Liver (tissue), 9 donors: ENCODE measurements around the gene GPR171. TPM values are rescaled to one million over a fixed set of nuclear protein-coding genes. Genes with fewer than 3 reads are reported as not detected.

Experiments
- DNase-seq: peaks from one replicate; pipeline ENCODE4 v3.0.0-alpha.2; 2017; ENCODE audit warnings: low spot score
- H3K27ac ChIP-seq, 2 donors: one replicate each; pipeline ENCODE4 v1.7.0; 2013; ENCODE audit warnings: inconsistent platforms in 2 of 2, low read length in 2 of 2, control low read depth in 1 of 2, low read depth in 1 of 2, mild to moderate bottlenecking in 1 of 2
- H3K27me3 ChIP-seq, 4 donors: one replicate each; pipeline versions ENCODE4 v1.6.1 to v1.7.0; 2013; ENCODE audit warnings: low read length in 3 of 4, inconsistent platforms in 1 of 4, mild to moderate bottlenecking in 1 of 4, moderate library complexity in 1 of 4; ENCODE audit not compliant: control insufficient read depth in 4 of 4, insufficient read depth in 4 of 4
- H3K36me3 ChIP-seq, 4 donors: one replicate each; pipeline versions ENCODE4 v1.6.1 to v1.7.0; 2013; ENCODE audit warnings: low read length in 3 of 4, mild to moderate bottlenecking in 3 of 4, low read depth in 1 of 4, moderate library complexity in 1 of 4; ENCODE audit not compliant: control insufficient read depth in 4 of 4, insufficient read depth in 3 of 4
- H3K4me1 ChIP-seq, 4 donors: one replicate each; pipeline versions ENCODE4 v1.6.1 to v1.7.0; 2013; ENCODE audit warnings: low read length in 3 of 4, mild to moderate bottlenecking in 3 of 4, moderate library complexity in 1 of 4; ENCODE audit not compliant: control insufficient read depth in 4 of 4, insufficient read depth in 4 of 4
- H3K4me3 ChIP-seq, 3 donors: one replicate each; pipeline versions ENCODE4 v1.6.1 to v1.7.0; 2013; ENCODE audit warnings: low read length in 3 of 3, control low read depth in 1 of 3, low read depth in 1 of 3, mild to moderate bottlenecking in 1 of 3
- H3K9ac ChIP-seq, 2 donors: one replicate each; pipeline ENCODE4 v1.7.0; 2013; ENCODE audit warnings: low read length in 2 of 2, mild to moderate bottlenecking in 2 of 2, moderate library complexity in 2 of 2, control low read depth in 1 of 2, low read depth in 1 of 2
- H3K9me3 ChIP-seq, 4 donors: one replicate each; pipeline versions ENCODE4 v1.6.1 to v1.7.0; 2013; ENCODE audit warnings: low read length in 3 of 4; ENCODE audit not compliant: control insufficient read depth in 4 of 4
- EGR1 ChIP-seq, 2 donors: IDR thresholded peaks; 2 replicates each; pipeline ENCODE4 v1.6.1; 2016 to 2018; ENCODE audit warnings: antibody characterized with exemption in 2 of 2, low read depth in 2 of 2
- FOXA1 ChIP-seq: IDR thresholded peaks from 2 replicates; pipeline ENCODE4 v1.6.1; 2016; ENCODE audit warnings: antibody characterized with exemption
- FOXA2 ChIP-seq: IDR thresholded peaks from 2 replicates; pipeline ENCODE4 v1.6.1; 2016; ENCODE audit warnings: antibody characterized with exemption
- GABPA ChIP-seq, 2 donors: IDR thresholded peaks in 1 of 2; conservative IDR thresholded peaks in 1 of 2; 2 replicates each; pipeline ENCODE4 v1.6.1; 2016; ENCODE audit warnings: antibody characterized with exemption in 2 of 2, mild to moderate bottlenecking in 1 of 2, moderate library complexity in 1 of 2
- HNF4A ChIP-seq, 2 donors: conservative IDR thresholded peaks; 2 replicates each; pipeline ENCODE4 v1.6.1; 2016; ENCODE audit warnings: antibody characterized with exemption in 2 of 2, mild to moderate bottlenecking in 2 of 2
- HNF4G ChIP-seq: IDR thresholded peaks from 2 replicates; pipeline ENCODE4 v1.6.1; 2016; ENCODE audit warnings: antibody characterized with exemption
- JUND ChIP-seq, 2 donors: IDR thresholded peaks; 2 replicates each; pipeline ENCODE4 v1.6.1; 2016; ENCODE audit warnings: antibody characterized with exemption in 2 of 2
- NR2F2 ChIP-seq: IDR thresholded peaks from 2 replicates; pipeline ENCODE4 v1.6.1; 2016; ENCODE audit warnings: antibody characterized with exemption
- RAD21 ChIP-seq, 2 donors: IDR thresholded peaks; 2 replicates each; pipeline ENCODE4 v1.6.1; 2016; ENCODE audit warnings: antibody characterized with exemption in 2 of 2, mild to moderate bottlenecking in 2 of 2
- RXRA ChIP-seq, 2 donors: IDR thresholded peaks; 2 replicates each; pipeline ENCODE4 v1.6.1; 2017 to 2018; ENCODE audit warnings: antibody characterized with exemption in 2 of 2, mild to moderate bottlenecking in 1 of 2
- SP1 ChIP-seq: IDR thresholded peaks from 2 replicates; pipeline ENCODE4 v1.6.1; 2018; ENCODE audit warnings: antibody characterized with exemption, mild to moderate bottlenecking
- TAF1 ChIP-seq: conservative IDR thresholded peaks from 2 replicates; pipeline ENCODE4 v1.6.1; 2016; ENCODE audit warnings: antibody characterized with exemption, mild to moderate bottlenecking
- YY1 ChIP-seq: IDR thresholded peaks from 2 replicates; pipeline ENCODE4 v1.6.1; 2016; ENCODE audit warnings: antibody characterized with exemption, mild to moderate bottlenecking
- WGBS: extraction: QIAGEN DNeasy Blood & Tissue Kit; methylation state at CpG from one replicate; pipeline ENCODE4 v1.1.7; 2013; 5-methylcytosine and 5-hydroxymethylcytosine counted together
- polyA plus RNA-seq, 2 donors: library from polyadenylated mRNA; stranded (reverse) in 1 of 2; unstranded in 1 of 2; fragments of 200-250 nt in 1 of 2; fragments of >200 nt in 1 of 2; fragmentation: Nextera tagmentation in 1 of 2; extraction: Ambion mirVana in 1 of 2; gene quantifications; one replicate each; pipeline versions ENCODE4 v1.2.1 to v1.2.3, GENCODE V29; 2013 to 2015
- total RNA-seq, 2 donors: library from RNA; depleted of rRNA; stranded (reverse); fragments of >200 nt; gene quantifications; one replicate each; pipeline ENCODE4 v1.2.3, GENCODE V29; 2014
- TF ChIP-seq, protein P1 (sequence below): IDR thresholded peaks from 2 replicates; pipeline ENCODE4 v1.6.1; 2016; ENCODE audit warnings: antibody characterized with exemption
- TF ChIP-seq, protein P2 (sequence below): IDR thresholded peaks from 2 replicates; pipeline ENCODE4 v1.6.1; 2016; ENCODE audit warnings: antibody characterized with exemption, mild to moderate bottlenecking
- TF ChIP-seq, protein P3 (sequence below): fragments of 150-350 bp; IDR thresholded peaks from 2 replicates; pipeline ENCODE4 v1.5.1; 2017; ENCODE audit warnings: improper control_type of control experiment, low read depth, low read length; ENCODE audit not compliant: missing input control
- TF ChIP-seq, protein P4 (sequence below): IDR thresholded peaks from 2 replicates; pipeline ENCODE4 v1.6.1; 2016; ENCODE audit warnings: antibody characterized with exemption
- TF ChIP-seq, protein P5 (sequence below): IDR thresholded peaks from 2 replicates; pipeline ENCODE4 v1.6.1; 2016; ENCODE audit warnings: antibody characterized with exemption
- donor health status: healthy.
- donor health status: healthy.
- donor health status: healthy.
- donor health status: healthy.
- donor health status: healthy.

The GPR171 gene
- total and polyA plus RNA-seq, 4 donors, result 0.19 to 0.56 (median 0.28) TPM

DNA sequence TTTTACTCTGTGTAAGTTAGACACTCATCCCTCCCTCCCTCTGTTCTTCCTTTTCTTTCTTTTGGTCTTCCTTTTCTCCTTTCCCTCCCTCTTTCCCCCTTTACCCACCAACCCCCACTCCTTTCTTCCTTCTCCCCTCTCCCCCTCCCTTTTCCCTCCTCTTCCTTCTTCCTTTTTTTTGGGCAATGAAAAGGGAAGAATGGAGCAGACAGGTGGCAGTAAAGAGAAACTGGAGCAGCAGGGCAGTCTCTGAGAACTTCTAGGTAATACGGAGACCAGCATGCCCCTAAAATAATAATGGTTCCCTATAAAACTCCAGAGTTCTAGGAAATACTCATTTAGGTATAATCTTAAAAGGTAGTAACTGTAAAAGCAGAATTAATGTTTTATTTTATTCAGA, 11.4 kb upstream of the GPR171 start:
- no peaks in the 10 kb centered on the region for H3K36me3 ChIP-seq
- 84% methylated on average over 1 of the region's 1 CpG for WGBS
- no peak overlapping the region for H3K4me3 ChIP-seq
- no peaks in the 10 kb centered on the region for H3K9me3 ChIP-seq
- DNase-seq, result no peak
- H3K27ac ChIP-seq, result no peak overlapping the region
- TF ChIP-seq, protein P1, sequence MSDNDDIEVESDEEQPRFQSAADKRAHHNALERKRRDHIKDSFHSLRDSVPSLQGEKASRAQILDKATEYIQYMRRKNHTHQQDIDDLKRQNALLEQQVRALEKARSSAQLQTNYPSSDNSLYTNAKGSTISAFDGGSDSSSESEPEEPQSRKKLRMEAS, result no peak
- TF ChIP-seq RAD21 (IDR thresholded peaks at IDR 0.05), result peak in 1 of 2 donors; percentile 18
- no peaks in the 10 kb centered on the region for H3K27me3 ChIP-seq
- H3K4me1 ChIP-seq, result peaks cover 4 to 24% (median 11%) of the 10 kb centered on the region in 4 donors
- no peak overlapping the region for H3K9ac ChIP-seq

DNA sequence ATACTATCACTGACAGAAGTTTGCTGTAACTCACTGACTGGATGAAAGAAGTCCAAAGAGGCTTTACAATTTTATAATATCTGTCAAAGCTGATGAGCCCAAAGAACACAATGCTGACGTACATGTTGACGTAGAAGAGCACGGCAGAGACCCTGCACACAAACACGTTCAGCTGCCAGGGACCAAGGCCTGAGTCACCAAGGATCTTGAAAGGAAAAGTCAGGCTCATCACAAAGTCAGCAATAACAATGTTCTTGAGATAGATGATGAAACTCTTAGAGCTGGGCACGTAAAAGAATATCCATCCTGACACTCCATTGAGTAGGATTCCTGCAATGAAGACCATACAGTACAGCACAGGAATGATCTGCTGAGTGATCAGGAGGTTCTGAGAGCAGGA, 10.9 kb upstream of the GPR171 start:
- DNase-seq, result no peak
- no peak overlapping the region for H3K4me3 ChIP-seq
- no peak for TF ChIP-seq RAD21 (IDR thresholded peaks at IDR 0.05)
- TF ChIP-seq, protein P2, sequence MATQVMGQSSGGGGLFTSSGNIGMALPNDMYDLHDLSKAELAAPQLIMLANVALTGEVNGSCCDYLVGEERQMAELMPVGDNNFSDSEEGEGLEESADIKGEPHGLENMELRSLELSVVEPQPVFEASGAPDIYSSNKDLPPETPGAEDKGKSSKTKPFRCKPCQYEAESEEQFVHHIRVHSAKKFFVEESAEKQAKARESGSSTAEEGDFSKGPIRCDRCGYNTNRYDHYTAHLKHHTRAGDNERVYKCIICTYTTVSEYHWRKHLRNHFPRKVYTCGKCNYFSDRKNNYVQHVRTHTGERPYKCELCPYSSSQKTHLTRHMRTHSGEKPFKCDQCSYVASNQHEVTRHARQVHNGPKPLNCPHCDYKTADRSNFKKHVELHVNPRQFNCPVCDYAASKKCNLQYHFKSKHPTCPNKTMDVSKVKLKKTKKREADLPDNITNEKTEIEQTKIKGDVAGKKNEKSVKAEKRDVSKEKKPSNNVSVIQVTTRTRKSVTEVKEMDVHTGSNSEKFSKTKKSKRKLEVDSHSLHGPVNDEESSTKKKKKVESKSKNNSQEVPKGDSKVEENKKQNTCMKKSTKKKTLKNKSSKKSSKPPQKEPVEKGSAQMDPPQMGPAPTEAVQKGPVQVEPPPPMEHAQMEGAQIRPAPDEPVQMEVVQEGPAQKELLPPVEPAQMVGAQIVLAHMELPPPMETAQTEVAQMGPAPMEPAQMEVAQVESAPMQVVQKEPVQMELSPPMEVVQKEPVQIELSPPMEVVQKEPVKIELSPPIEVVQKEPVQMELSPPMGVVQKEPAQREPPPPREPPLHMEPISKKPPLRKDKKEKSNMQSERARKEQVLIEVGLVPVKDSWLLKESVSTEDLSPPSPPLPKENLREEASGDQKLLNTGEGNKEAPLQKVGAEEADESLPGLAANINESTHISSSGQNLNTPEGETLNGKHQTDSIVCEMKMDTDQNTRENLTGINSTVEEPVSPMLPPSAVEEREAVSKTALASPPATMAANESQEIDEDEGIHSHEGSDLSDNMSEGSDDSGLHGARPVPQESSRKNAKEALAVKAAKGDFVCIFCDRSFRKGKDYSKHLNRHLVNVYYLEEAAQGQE, result no peak
- TF ChIP-seq RXRA (IDR thresholded peaks at IDR 0.05), result no peak
- TF ChIP-seq, protein P3, sequence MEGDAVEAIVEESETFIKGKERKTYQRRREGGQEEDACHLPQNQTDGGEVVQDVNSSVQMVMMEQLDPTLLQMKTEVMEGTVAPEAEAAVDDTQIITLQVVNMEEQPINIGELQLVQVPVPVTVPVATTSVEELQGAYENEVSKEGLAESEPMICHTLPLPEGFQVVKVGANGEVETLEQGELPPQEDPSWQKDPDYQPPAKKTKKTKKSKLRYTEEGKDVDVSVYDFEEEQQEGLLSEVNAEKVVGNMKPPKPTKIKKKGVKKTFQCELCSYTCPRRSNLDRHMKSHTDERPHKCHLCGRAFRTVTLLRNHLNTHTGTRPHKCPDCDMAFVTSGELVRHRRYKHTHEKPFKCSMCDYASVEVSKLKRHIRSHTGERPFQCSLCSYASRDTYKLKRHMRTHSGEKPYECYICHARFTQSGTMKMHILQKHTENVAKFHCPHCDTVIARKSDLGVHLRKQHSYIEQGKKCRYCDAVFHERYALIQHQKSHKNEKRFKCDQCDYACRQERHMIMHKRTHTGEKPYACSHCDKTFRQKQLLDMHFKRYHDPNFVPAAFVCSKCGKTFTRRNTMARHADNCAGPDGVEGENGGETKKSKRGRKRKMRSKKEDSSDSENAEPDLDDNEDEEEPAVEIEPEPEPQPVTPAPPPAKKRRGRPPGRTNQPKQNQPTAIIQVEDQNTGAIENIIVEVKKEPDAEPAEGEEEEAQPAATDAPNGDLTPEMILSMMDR, result no peak
- TF ChIP-seq FOXA2, result no peak
- no peak for TF ChIP-seq GABPA (IDR thresholded peaks at IDR 0.05 in 1 of 2, conservative IDR thresholded peaks at IDR 0.05 in 1 of 2)
- TF ChIP-seq YY1, result no peak
- no peak for TF ChIP-seq FOXA1
- TF ChIP-seq HNF4A (conservative IDR thresholded peaks at IDR 0.05), result no peak
- TF ChIP-seq, protein P4, sequence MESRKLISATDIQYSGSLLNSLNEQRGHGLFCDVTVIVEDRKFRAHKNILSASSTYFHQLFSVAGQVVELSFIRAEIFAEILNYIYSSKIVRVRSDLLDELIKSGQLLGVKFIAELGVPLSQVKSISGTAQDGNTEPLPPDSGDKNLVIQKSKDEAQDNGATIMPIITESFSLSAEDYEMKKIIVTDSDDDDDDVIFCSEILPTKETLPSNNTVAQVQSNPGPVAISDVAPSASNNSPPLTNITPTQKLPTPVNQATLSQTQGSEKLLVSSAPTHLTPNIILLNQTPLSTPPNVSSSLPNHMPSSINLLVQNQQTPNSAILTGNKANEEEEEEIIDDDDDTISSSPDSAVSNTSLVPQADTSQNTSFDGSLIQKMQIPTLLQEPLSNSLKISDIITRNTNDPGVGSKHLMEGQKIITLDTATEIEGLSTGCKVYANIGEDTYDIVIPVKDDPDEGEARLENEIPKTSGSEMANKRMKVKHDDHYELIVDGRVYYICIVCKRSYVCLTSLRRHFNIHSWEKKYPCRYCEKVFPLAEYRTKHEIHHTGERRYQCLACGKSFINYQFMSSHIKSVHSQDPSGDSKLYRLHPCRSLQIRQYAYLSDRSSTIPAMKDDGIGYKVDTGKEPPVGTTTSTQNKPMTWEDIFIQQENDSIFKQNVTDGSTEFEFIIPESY, result no peak
- TF ChIP-seq NR2F2, result no peak
- TF ChIP-seq EGR1 (IDR thresholded peaks at IDR 0.05; ENCODE audit: low read depth in 2 of 2), result no peak
- TF ChIP-seq SP1, result no peak
- TF ChIP-seq, protein P5, sequence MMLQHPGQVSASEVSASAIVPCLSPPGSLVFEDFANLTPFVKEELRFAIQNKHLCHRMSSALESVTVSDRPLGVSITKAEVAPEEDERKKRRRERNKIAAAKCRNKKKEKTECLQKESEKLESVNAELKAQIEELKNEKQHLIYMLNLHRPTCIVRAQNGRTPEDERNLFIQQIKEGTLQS, result no peak
- TF ChIP-seq HNF4G, result no peak
- TF ChIP-seq, protein P1, result no peak
- no peak for TF ChIP-seq JUND (IDR thresholded peaks at IDR 0.05)
- no peak for TF ChIP-seq TAF1
- no peaks in the 10 kb centered on the region for H3K27me3 ChIP-seq
- no peak overlapping the region for H3K9ac ChIP-seq
- no peaks in the 10 kb centered on the region for H3K9me3 ChIP-seq
- 96% methylated on average over 5 of the region's 5 CpGs for WGBS
- H3K27ac ChIP-seq, result no peak overlapping the region
- H3K4me1 ChIP-seq, result peaks cover 4 to 24% (median 11%) of the 10 kb centered on the region in 4 donors
- no peaks in the 10 kb centered on the region for H3K36me3 ChIP-seq
